SK-N-SH treated with all-trans-retinoic acid at 6 μM for 48 hours (cell line): Measurements from ENCODE around the gene UNC5C.

ENCODE experiments used
- ARNTL ChIP-seq: fragments of 450-650 bp; formaldehyde crosslinking; IDR thresholded peaks from 2 replicates; pipeline ENCODE4 v1.5.0; 2020; ENCODE audit warnings: low read depth, mild to moderate bottlenecking, moderate library complexity, borderline replicate concordance
- CREB5 ChIP-seq: fragments of 250-450 bp; sonication (Bioruptor Pico); IDR thresholded peaks from 2 replicates; pipeline ENCODE4 v1.5.1; 2020; ENCODE audit warnings: low read depth, mild to moderate bottlenecking, moderate library complexity
- CSRNP3 ChIP-seq: fragments of 250-450 bp; sonication (Bioruptor Pico); IDR thresholded peaks from 2 replicates; pipeline ENCODE4 v1.5.1; 2021; ENCODE audit warnings: mild to moderate bottlenecking, moderate library complexity
- ESRRG ChIP-seq: fragments of 250-450 bp; sonication (Bioruptor Pico); IDR thresholded peaks from 2 replicates; pipeline ENCODE4 v1.6.1; 2021; ENCODE audit warnings: mild to moderate bottlenecking
- GLIS3 ChIP-seq: fragments of 250-450 bp; sonication (Bioruptor Pico); IDR thresholded peaks from 2 replicates; pipeline ENCODE4 v1.5.0; 2020; ENCODE audit warnings: mild to moderate bottlenecking, moderate library complexity
- RARB ChIP-seq: fragments of 250-450 bp; sonication (Bioruptor Pico); IDR thresholded peaks from 2 replicates; pipeline ENCODE4 v1.8.0; 2021; ENCODE audit warnings: mild to moderate bottlenecking, moderate library complexity
- TCF4 ChIP-seq: fragments of 250-450 bp; sonication (Bioruptor Pico); IDR thresholded peaks from 2 replicates; pipeline ENCODE4 v1.8.0; 2021; ENCODE audit warnings: mild to moderate bottlenecking, moderate library complexity, borderline replicate concordance
- ZFP30 ChIP-seq: fragments of 450-650 bp; formaldehyde crosslinking; IDR thresholded peaks from 2 replicates; pipeline ENCODE4 v1.5.0; 2022; ENCODE audit warnings: mild to moderate bottlenecking, moderate library complexity

- TF ChIP-seq RARB (CRISPR knock-in tag): no peak
- no peak for TF ChIP-seq ESRRG (CRISPR knock-in tag)
- no peak for TF ChIP-seq GLIS3 (CRISPR knock-in tag)
- TF ChIP-seq CSRNP3 (CRISPR knock-in tag): no peak
- TF ChIP-seq ARNTL: no peak
- TF ChIP-seq CREB5 (CRISPR knock-in tag): no peak
- TF ChIP-seq TCF4 (CRISPR knock-in tag): no peak
- no peak for TF ChIP-seq ZFP30 (CRISPR knock-in tag)
Measured at GRCh38 chr4:95225849-95226248, 322.9 kb downstream of the UNC5C start.
